Gastroesophageal sphincter (tissue), 4 donors: ENCODE results near the gene C1R. TPM values are rescaled to one million over a fixed set of nuclear protein-coding genes. Genes with fewer than 3 reads are reported as not detected.

Experiments used
- ATAC-seq: fragments of 150-250 bp; one replicate; pipeline ENCODE4 v1.9.1; 2016; ENCODE audit warnings: mild to moderate bottlenecking, moderate library complexity
- H3K27ac ChIP-seq, 4 donors: fragments of 200-600 bp; sonication (generic) in 3 of 4; 1 replicate in 3 of 4; 2 replicates in 1 of 4; pipeline ENCODE4 v1.5.1; 2016 to 2019
- H3K27me3 ChIP-seq: fragments of 200-600 bp; sonication (generic); one replicate; pipeline ENCODE4 v1.5.1; 2019
- H3K36me3 ChIP-seq, 2 donors: fragments of 200-600 bp; sonication (generic); one replicate each; pipeline ENCODE4 v1.5.1; 2019; ENCODE audit warnings: control low read depth in 1 of 2
- H3K4me1 ChIP-seq, 3 donors: fragments of 200-600 bp; sonication (generic); 1 replicate in 2 of 3; 2 replicates in 1 of 3; pipeline ENCODE4 v1.5.1; 2016 to 2019; ENCODE audit warnings: control low read depth in 2 of 3
- H3K4me3 ChIP-seq, 2 donors: fragments of 200-600 bp; sonication (generic); one replicate each; pipeline ENCODE4 v1.5.1; 2019; ENCODE audit warnings: mild to moderate bottlenecking in 1 of 2, moderate library complexity in 1 of 2
- H3K9me3 ChIP-seq, 3 donors: fragments of 200-600 bp; sonication (generic); one replicate each; pipeline ENCODE4 v1.5.1; 2017 to 2019; ENCODE audit warnings: control low read depth in 2 of 3
- EP300 ChIP-seq: sonication (generic); formaldehyde crosslinking; IDR thresholded peaks from one replicate; pipeline ENCODE4 v1.6.1; 2017; ENCODE audit warnings: antibody characterized with exemption, mild to moderate bottlenecking
- POLR2A ChIP-seq, 2 donors: fragments of 450-650 bp; IDR thresholded peaks; one replicate each; pipeline ENCODE4 v1.6.1; 2017; ENCODE audit warnings: antibody characterized with exemption in 2 of 2, mild to moderate bottlenecking in 2 of 2, moderate library complexity in 1 of 2
- POLR2AphosphoS5 ChIP-seq: sonication (generic); formaldehyde crosslinking; IDR thresholded peaks from one replicate; pipeline ENCODE4 v1.6.1; 2017; ENCODE audit warnings: antibody characterized with exemption
- WGBS, 2 donors: methylation state at CpG; one replicate each; pipeline ENCODE4 v1.1.5; 2018; ENCODE audit warnings: low coverage in 1 of 2; 5-methylcytosine and 5-hydroxymethylcytosine counted together
- total RNA-seq, 4 donors: library from RNA; depleted of rRNA; stranded (reverse); fragments of >200 nt; gene quantifications; one replicate each; pipeline ENCODE4 v1.1.0, GENCODE V29; 2016
- TF ChIP-seq, protein P1 (sequence below), 4 experiments: fragments of 200-600 bp in 2 of 4; fragments of 450-650 bp in 2 of 4; sonication (generic) in 1 of 4; IDR thresholded peaks; one replicate each; pipeline ENCODE4 v1.5.1; 2017 to 2019; ENCODE audit warnings: antibody characterized with exemption in 4 of 4, mild to moderate bottlenecking in 2 of 4, moderate library complexity in 2 of 4

C1R gene
- total RNA-seq, 4 donors from 2014 or later: 330 to 846 (median 620) TPM

DNA sequence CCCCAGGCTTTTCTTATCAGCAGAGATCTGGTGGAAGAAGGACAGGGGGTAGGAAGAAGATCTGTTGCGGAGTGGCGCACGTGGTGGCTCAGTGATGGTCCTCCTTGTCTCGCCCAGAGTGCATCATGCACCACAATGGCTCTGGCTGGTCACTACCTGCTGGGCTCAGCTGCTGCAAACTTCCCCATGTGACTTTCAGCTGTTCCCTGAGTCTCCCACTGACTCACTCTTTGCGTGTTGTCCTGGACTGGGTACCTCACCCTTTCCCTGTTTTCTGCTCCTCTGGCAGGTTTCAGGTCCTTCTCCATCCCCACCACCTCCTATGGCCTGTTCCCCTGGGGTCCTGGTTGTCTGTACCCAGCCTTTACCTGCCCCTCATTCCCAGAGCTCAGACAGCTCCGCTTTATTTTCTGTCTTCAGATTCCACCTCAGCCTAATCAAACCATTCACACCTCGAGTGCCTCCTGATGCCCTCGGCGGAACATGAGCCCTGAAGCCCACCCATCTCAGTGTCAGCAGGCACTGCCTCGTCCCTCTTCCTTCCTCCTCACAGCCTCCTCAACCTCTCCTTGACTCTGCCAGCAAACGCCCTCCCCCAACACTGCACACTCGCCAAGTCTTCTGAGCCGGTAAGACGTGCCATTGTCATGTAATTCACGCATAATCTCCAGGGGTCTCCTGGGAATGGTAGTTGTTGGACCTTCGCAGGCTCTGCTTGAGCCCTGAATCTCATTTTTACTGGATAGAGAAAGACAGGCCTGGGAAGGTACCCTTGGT lies 1.8 kb downstream of the C1R start:
- WGBS, 2 donors: 61 to 81% methylated on average over 8 to 9 of the region's 16 CpGs
- ATAC-seq: no peak
- H3K27ac ChIP-seq: peak overlapping the region in 3 of 4 donors; percentile 81 to 91 (median 86)
- H3K4me3 ChIP-seq: peak overlapping the region in 1 of 2 donors; percentile 63
- TF ChIP-seq EP300 (no peak), POLR2AphosphoS5 (peak; percentile 29)
- H3K9me3 ChIP-seq: no peaks in the 10 kb centered on the region
- H3K27me3 ChIP-seq: no peaks in the 10 kb centered on the region
- peaks cover 3 to 57% (median 19%) of the 10 kb centered on the region in 3 donors for H3K4me1 ChIP-seq
- H3K36me3 ChIP-seq: peaks cover 0 to 47% of the 10 kb centered on the region in 2 donors

DNA sequence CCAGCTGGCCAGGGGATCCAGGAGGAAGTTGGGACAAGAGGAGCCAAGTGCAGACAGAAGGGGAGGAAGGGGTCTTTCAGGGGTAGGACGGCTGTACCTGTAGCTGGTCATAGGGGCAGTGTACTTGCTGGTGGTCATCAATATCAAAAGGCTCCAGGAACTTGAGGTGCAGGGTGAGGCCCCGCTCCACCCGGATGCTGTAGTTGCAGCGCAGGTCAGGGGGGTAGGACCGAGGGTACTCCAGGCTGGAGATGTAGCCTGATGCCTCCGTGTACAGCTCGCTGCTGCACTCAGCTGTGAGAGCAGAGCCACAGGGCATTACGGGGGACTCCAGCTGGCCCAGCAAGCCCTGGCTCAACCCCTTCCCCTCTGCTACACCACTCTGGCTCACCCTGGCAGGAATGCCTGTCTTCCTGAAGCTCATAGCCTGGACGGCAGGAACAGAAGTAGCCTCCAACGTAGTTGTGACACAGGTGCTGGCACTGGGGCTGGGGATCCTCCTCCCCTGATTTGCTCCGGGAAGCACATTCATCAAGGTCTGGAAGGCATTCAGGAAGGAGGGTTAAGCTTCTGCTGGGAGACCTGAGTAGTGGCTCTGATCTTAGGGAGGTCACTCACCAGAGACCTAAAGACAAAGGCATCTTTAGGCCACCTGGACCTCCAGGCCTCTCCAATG lies 2.9 kb downstream of the C1R start:
- H3K9me3 ChIP-seq: no peaks in the 10 kb centered on the region
- peaks cover 3 to 56% (median 19%) of the 10 kb centered on the region in 3 donors for H3K4me1 ChIP-seq
- 100% methylated on average over 3 of the region's 11 CpGs; no CpG with 5 or more reads in 1 of the 2 donors for WGBS, 2 donors
- peaks cover 2 to 58% of the 10 kb centered on the region in 2 donors for H3K36me3 ChIP-seq
- ATAC-seq: no peak
- peak overlapping the region in 1 of 2 donors; percentile 63 for H3K4me3 ChIP-seq
- H3K27me3 ChIP-seq: no peaks in the 10 kb centered on the region
- peak overlapping the region in 3 of 4 donors; percentile 81 to 91 (median 86) for H3K27ac ChIP-seq
- TF ChIP-seq EP300: no peak
- TF ChIP-seq POLR2AphosphoS5: no peak
- TF ChIP-seq POLR2A (IDR thresholded peaks at IDR 0.05): no peak
- TF ChIP-seq, protein P1, sequence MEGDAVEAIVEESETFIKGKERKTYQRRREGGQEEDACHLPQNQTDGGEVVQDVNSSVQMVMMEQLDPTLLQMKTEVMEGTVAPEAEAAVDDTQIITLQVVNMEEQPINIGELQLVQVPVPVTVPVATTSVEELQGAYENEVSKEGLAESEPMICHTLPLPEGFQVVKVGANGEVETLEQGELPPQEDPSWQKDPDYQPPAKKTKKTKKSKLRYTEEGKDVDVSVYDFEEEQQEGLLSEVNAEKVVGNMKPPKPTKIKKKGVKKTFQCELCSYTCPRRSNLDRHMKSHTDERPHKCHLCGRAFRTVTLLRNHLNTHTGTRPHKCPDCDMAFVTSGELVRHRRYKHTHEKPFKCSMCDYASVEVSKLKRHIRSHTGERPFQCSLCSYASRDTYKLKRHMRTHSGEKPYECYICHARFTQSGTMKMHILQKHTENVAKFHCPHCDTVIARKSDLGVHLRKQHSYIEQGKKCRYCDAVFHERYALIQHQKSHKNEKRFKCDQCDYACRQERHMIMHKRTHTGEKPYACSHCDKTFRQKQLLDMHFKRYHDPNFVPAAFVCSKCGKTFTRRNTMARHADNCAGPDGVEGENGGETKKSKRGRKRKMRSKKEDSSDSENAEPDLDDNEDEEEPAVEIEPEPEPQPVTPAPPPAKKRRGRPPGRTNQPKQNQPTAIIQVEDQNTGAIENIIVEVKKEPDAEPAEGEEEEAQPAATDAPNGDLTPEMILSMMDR (IDR thresholded peaks at IDR 0.05): no peak

DNA sequence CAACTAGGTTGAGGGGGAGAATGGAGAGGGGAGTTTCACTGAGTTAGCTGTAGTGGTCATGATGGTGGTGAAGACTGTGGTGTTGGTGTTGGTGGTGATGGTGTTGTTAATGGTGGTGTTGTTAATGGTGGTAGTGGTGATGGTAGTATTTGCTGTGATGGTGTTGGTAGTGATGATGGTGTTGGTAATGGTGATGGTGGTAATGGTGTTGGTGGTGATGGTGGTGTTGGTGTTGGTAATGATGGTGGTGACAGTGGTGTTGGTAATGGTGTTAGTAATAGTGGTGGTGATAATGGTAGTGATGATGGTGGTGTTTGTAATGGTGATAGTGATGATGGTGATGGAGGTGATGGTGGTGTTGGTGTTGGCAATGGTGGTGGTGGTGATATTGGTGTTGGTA lies 9.1 kb downstream of the C1R start:
- Histone ChIP-seq H3K9me3 (no peaks in the 10 kb centered on the region), H3K36me3 (peaks cover 2 to 72% of the 10 kb centered on the region in 2 donors), H3K4me3 (no peak overlapping the region), H3K4me1 (peaks cover 3 to 40% (median 9%) of the 10 kb centered on the region in 3 donors), H3K27me3 (no peaks in the 10 kb centered on the region), H3K27ac (no peak overlapping the region)
- no peak for ATAC-seq
- TF ChIP-seq POLR2AphosphoS5 (no peak), EP300 (no peak), POLR2A (IDR thresholded peaks at IDR 0.05) (no peak)

DNA sequence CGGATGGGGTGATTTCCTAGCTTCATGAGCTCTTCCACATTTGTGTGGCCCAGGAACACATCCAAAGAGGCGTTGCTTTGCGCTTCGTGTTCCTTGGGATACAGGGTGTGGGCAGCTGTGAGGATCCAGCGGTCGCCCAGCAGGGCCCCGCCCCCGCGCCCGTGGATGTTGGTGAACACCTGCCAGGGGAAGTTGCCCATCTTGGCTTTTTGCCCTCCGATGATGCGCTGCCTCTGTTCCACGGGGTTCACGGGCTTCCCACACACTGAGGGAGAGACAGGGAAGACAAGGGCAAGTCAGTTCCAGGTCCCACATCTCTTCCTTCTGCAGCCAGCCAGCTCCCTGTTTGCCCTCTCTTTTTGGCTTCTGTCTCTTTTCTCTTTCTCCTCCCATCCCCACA lies 11.2 kb downstream of the C1R start:
- H3K4me3 ChIP-seq: no peak overlapping the region
- ATAC-seq: no peak
- H3K4me1 ChIP-seq: peaks cover 3 to 41% (median 9%) of the 10 kb centered on the region in 3 donors
- WGBS, 2 donors: 80 to 87% methylated on average over 3 of the region's 14 CpGs
- H3K27ac ChIP-seq: peak overlapping the region; percentile 5 to 89 (median 81)
- no peaks in the 10 kb centered on the region for H3K27me3 ChIP-seq
- TF ChIP-seq EP300: no peak
- no peak for TF ChIP-seq POLR2A (IDR thresholded peaks at IDR 0.05)
- H3K9me3 ChIP-seq: no peaks in the 10 kb centered on the region
- H3K36me3 ChIP-seq: peaks cover 2 to 51% of the 10 kb centered on the region in 2 donors

DNA sequence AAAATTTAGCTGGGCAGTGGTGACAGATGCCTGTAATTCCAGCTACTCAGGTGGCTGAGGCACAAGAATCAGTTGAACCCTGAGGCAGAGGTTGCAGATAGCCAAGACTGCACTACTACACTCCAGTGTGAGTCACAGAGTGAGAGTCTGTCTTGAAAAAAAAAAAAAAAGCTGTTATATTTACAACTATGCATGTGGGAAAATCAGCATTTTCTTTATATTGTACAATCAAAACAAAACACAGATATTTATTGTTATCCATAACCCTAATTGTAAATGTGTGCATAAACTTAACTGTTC lies 12.5 kb downstream of the C1R start:
- Histone ChIP-seq H3K27me3 (no peaks in the 10 kb centered on the region), H3K9me3 (no peaks in the 10 kb centered on the region), H3K36me3 (peaks cover 1 to 38% of the 10 kb centered on the region in 2 donors), H3K4me3 (no peak overlapping the region), H3K4me1 (peaks cover 3 to 41% (median 9%) of the 10 kb centered on the region in 3 donors), H3K27ac (peak overlapping the region; percentile 78 to 91 (median 86))
- no peak for TF ChIP-seq POLR2A (IDR thresholded peaks at IDR 0.05)
- TF ChIP-seq, protein P1 (IDR thresholded peaks at IDR 0.05): no peak
- no peak for TF ChIP-seq POLR2AphosphoS5
- no peak for TF ChIP-seq EP300
- ATAC-seq: peak; percentile 65

DNA sequence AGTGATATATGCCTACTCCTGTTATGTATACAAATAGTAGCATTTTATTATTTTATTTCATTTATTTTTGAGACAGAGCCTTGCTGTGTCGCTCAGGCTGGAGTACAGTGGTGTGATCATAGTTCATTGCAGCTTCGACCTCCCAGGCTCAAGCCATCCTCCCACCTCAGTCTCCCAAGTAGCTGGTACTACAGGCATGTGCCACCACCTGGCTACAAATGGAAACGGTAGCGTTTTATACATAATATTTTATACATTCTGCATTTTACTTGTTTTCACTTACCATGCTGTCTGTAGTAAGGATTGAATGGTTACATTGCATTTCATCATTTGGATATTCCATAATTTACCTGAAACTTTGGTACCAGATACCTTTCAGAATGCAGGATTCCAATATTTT lies 14.1 kb downstream of the C1R start:
- H3K9me3 ChIP-seq: no peaks in the 10 kb centered on the region
- H3K27me3 ChIP-seq: no peaks in the 10 kb centered on the region
- no peak for ATAC-seq
- peaks cover 3 to 41% (median 9%) of the 10 kb centered on the region in 3 donors for H3K4me1 ChIP-seq
- H3K27ac ChIP-seq: no peak overlapping the region
- no peak overlapping the region for H3K4me3 ChIP-seq
- WGBS, 2 donors: 67 to 68% methylated on average over 4 of the region's 4 CpGs
- H3K36me3 ChIP-seq: peaks cover 0 to 31% of the 10 kb centered on the region in 2 donors
- no peak for TF ChIP-seq POLR2A (IDR thresholded peaks at IDR 0.05)
- no peak for TF ChIP-seq EP300
- TF ChIP-seq POLR2AphosphoS5: no peak
- TF ChIP-seq, protein P1 (IDR thresholded peaks at IDR 0.05): no peak
